Right kidney (tissue), 9 donors: ENCODE measurements around the gene TXNDC16.
"Not testable (repeated sequence)": the region's sequence is repeated elsewhere in the genome, so short reads cannot be mapped to it uniquely, and the experiment has no call there.

Experiments
- DNase-seq: peaks from one replicate; pipeline ENCODE4 v3.0.0-alpha.2; 2016
- long read RNA-seq, 8 donors: transcript quantifications; one replicate each; lab custom pipeline, GENCODE V29; 2026

The TXNDC16 gene
- long read RNA-seq, donor 1, full-length matches to known transcripts, result 3 of 3 reads
- long read RNA-seq, donor 1, partial matches to known transcripts, result 0 of 3 reads
- long read RNA-seq, donor 1, other reads (novel, unspliced or antisense), result 0 of 3 reads
- long read RNA-seq, donor 2, full-length matches to known transcripts, result 2 of 2 reads
- long read RNA-seq, donor 2, partial matches to known transcripts, result 0 of 2 reads
- long read RNA-seq, donor 2, other reads (novel, unspliced or antisense), result 0 of 2 reads
- long read RNA-seq, donor 3, result 0 reads
- long read RNA-seq, donor 4, full-length matches to known transcripts, result 2 of 2 reads
- long read RNA-seq, donor 4, partial matches to known transcripts, result 0 of 2 reads
- long read RNA-seq, donor 4, other reads (novel, unspliced or antisense), result 0 of 2 reads
- long read RNA-seq, donor 5, full-length matches to known transcripts, result 5 of 5 reads
- long read RNA-seq, donor 5, partial matches to known transcripts, result 0 of 5 reads
- long read RNA-seq, donor 5, other reads (novel, unspliced or antisense), result 0 of 5 reads
- long read RNA-seq, donor 6, full-length matches to known transcripts, result 1 of 1 reads
- long read RNA-seq, donor 6, partial matches to known transcripts, result 0 of 1 reads
- long read RNA-seq, donor 6, other reads (novel, unspliced or antisense), result 0 of 1 reads
- long read RNA-seq, donor 7, result 0 reads
- long read RNA-seq, donor 8, full-length matches to known transcripts, result 3 of 9 reads
- long read RNA-seq, donor 8, partial matches to known transcripts, result 6 of 9 reads
- long read RNA-seq, donor 8, other reads (novel, unspliced or antisense), result 0 of 9 reads

GRCh38 chr14:52552063-52552988, at the start of gene TXNDC16, which contains the start of gene GPR137C:
TXNDC16 (minus strand) TSS chr14:52552505; CDS start chr14:52543557, 8,948 bp downstream.
GPR137C (plus strand) TSS chr14:52552836; CDS start chr14:52553148, 312 bp downstream.
- DNase-seq, result peak; percentile 92

- DNase-seq, result no peak
Measured at GRCh38 chr14:52599974-52600373, 47.7 kb upstream of the TXNDC16 start.

- no peak for DNase-seq
Measured at GRCh38 chr14:52598568-52598967, 46.3 kb upstream of the TXNDC16 start.

GRCh38 chr14:52596861-52597260, 44.6 kb upstream of the TXNDC16 start:
- DNase-seq, result no peak

GRCh38 chr14:52596320-52596719, 44.0 kb upstream of the TXNDC16 start:
- DNase-seq, result no peak

- no peak for DNase-seq
Measured at GRCh38 chr14:52590318-52590717, 38.0 kb upstream of the TXNDC16 start.

- DNase-seq, result no peak
Measured at GRCh38 chr14:52589646-52590045, 37.3 kb upstream of the TXNDC16 start.

GRCh38 chr14:52583544-52583943, 31.2 kb upstream of the TXNDC16 start:
- DNase-seq, result no peak

GRCh38 chr14:52575858-52576257, 23.6 kb upstream of the TXNDC16 start:
- DNase-seq, result no peak

GRCh38 chr14:52568454-52568853, 16.1 kb upstream of the TXNDC16 start:
- DNase-seq, result not testable (repeated sequence)

GRCh38 chr14:52563120-52563519, 10.8 kb upstream of the TXNDC16 start:
- DNase-seq, result no peak

GRCh38 chr14:52558688-52559087, 6.4 kb upstream of the TXNDC16 start:
- no peak for DNase-seq

GRCh38 chr14:52553671-52554575, 1.6 kb upstream of the TXNDC16 start:
- peak; percentile 81 for DNase-seq

- DNase-seq, result peak; percentile 87
Measured at GRCh38 chr14:52553002-52553670, 831 bp upstream of the TXNDC16 start.

- peak; percentile 66 for DNase-seq
Measured at GRCh38 chr14:52551696-52552062, 626 bp downstream of the TXNDC16 start.

- no peak for DNase-seq
Measured at GRCh38 chr14:52551205-52551604, 1.1 kb downstream of the TXNDC16 start.

GRCh38 chr14:52550661-52551060, 1.6 kb downstream of the TXNDC16 start:
- no peak for DNase-seq

- no peak for DNase-seq
Measured at GRCh38 chr14:52547526-52547925, 4.8 kb downstream of the TXNDC16 start.

GRCh38 chr14:52547027-52547426, 5.3 kb downstream of the TXNDC16 start:
- no peak for DNase-seq

- DNase-seq, result no peak
Measured at GRCh38 chr14:52546318-52546670, 6.0 kb downstream of the TXNDC16 start.
